ENCODE results near the gene PLEKHG4B. TPM values are rescaled to one million over a fixed set of nuclear protein-coding genes. Genes with fewer than 3 reads are reported as not detected.

The PLEKHG4B gene
- total RNA-seq, 1 experiment from 2014 or later, result 0.02 TPM

GRCh38 chr5:147751-148150 is 55.8 kb downstream of the PLEKHG4B start:
- Histone ChIP-seq H3K27me3 (ENCODE audit: insufficient read depth, low read length) (no peaks in the 10 kb centered on the region), H3K9me3 (ENCODE audit: control insufficient read depth in 1 of 2, insufficient read depth in 1 of 2, low read depth in 1 of 2, low read length in 2 of 2) (peaks cover 4 to 9% of the 10 kb centered on the region in 2 experiments; a peak in 2 of 4 replicates), H3K9me2 (ENCODE audit: insufficient read depth) (no peaks in the 10 kb centered on the region), H2AFZ (ENCODE audit: low read depth, low read length, poor library complexity, severe bottlenecking) (no peak overlapping the region), H3K4me2 (ENCODE audit: low read length) (no peak overlapping the region), H3K36me3 (ENCODE audit: control insufficient read depth in 1 of 2, insufficient read depth in 2 of 2, low read length in 2 of 2) (no peaks in the 10 kb centered on the region), H3K4me1 (ENCODE audit: control insufficient read depth in 1 of 2, insufficient read depth in 2 of 2, low read length in 2 of 2) (no peaks in the 10 kb centered on the region), H3K79me2 (ENCODE audit: insufficient read depth, low read length) (no peaks in the 10 kb centered on the region), H4K20me1 (ENCODE audit: insufficient read depth) (no peaks in the 10 kb centered on the region), H3K9ac (ENCODE audit: low read length) (no peak overlapping the region), H3K4me3 (replicated peaks in 1 of 2; ENCODE audit: low read depth in 1 of 2, low read length in 2 of 2) (no peak overlapping the region), H3K27ac (ENCODE audit: low read depth, low read length) (no peak overlapping the region)
- RAD21 ChIA-PET (ENCODE audit: low non-redundant PET in 1 of 2, low total read pairs in 2 of 2, uncharacterized antibody in 2 of 2, unreplicated experiment in 2 of 2), result no interaction called here
- CTCF ChIA-PET, result no interaction called here
- DNase-seq (ENCODE audit: low read depth, low spot score) (no peak), ATAC-seq (no peak)
- intact Hi-C loops (cut with micrococcal nuclease), result no loop called here
- POLR2A ChIA-PET, result no interaction called here
- BruUV-seq (replicated peaks), result no TSS peak
- TF ChIP-seq ZNF274 (IDR thresholded peaks at IDR 0.05; ENCODE audit: low read depth, low read length) (no peak), SRF (IDR thresholded peaks at IDR 0.05; ENCODE audit: low read depth) (no peak), ZFX (IDR thresholded peaks at IDR 0.05) (no peak), ATF3 (IDR thresholded peaks at IDR 0.05) (no peak), CBX3 (IDR thresholded peaks at IDR 0.05; ENCODE audit: low read depth) (no peak), SP1 (IDR thresholded peaks at IDR 0.05; ENCODE audit: low read depth) (no peak), RAD21 (IDR thresholded peaks at IDR 0.05; ENCODE audit: low read depth) (no peak)
- TF ChIP-seq, protein P1, sequence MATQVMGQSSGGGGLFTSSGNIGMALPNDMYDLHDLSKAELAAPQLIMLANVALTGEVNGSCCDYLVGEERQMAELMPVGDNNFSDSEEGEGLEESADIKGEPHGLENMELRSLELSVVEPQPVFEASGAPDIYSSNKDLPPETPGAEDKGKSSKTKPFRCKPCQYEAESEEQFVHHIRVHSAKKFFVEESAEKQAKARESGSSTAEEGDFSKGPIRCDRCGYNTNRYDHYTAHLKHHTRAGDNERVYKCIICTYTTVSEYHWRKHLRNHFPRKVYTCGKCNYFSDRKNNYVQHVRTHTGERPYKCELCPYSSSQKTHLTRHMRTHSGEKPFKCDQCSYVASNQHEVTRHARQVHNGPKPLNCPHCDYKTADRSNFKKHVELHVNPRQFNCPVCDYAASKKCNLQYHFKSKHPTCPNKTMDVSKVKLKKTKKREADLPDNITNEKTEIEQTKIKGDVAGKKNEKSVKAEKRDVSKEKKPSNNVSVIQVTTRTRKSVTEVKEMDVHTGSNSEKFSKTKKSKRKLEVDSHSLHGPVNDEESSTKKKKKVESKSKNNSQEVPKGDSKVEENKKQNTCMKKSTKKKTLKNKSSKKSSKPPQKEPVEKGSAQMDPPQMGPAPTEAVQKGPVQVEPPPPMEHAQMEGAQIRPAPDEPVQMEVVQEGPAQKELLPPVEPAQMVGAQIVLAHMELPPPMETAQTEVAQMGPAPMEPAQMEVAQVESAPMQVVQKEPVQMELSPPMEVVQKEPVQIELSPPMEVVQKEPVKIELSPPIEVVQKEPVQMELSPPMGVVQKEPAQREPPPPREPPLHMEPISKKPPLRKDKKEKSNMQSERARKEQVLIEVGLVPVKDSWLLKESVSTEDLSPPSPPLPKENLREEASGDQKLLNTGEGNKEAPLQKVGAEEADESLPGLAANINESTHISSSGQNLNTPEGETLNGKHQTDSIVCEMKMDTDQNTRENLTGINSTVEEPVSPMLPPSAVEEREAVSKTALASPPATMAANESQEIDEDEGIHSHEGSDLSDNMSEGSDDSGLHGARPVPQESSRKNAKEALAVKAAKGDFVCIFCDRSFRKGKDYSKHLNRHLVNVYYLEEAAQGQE (IDR thresholded peaks at IDR 0.05; ENCODE audit: low read depth), result no peak

Data from HCT116 (cell line).